ENCODE results near the gene P2RY8. TPM values are rescaled to one million over a fixed set of nuclear protein-coding genes. Genes with fewer than 3 reads are reported as not detected.

Gene P2RY8
- total and polyA plus RNA-seq, 7 donors: 0.79 to 4.1 (median 1.5) TPM

DNA sequence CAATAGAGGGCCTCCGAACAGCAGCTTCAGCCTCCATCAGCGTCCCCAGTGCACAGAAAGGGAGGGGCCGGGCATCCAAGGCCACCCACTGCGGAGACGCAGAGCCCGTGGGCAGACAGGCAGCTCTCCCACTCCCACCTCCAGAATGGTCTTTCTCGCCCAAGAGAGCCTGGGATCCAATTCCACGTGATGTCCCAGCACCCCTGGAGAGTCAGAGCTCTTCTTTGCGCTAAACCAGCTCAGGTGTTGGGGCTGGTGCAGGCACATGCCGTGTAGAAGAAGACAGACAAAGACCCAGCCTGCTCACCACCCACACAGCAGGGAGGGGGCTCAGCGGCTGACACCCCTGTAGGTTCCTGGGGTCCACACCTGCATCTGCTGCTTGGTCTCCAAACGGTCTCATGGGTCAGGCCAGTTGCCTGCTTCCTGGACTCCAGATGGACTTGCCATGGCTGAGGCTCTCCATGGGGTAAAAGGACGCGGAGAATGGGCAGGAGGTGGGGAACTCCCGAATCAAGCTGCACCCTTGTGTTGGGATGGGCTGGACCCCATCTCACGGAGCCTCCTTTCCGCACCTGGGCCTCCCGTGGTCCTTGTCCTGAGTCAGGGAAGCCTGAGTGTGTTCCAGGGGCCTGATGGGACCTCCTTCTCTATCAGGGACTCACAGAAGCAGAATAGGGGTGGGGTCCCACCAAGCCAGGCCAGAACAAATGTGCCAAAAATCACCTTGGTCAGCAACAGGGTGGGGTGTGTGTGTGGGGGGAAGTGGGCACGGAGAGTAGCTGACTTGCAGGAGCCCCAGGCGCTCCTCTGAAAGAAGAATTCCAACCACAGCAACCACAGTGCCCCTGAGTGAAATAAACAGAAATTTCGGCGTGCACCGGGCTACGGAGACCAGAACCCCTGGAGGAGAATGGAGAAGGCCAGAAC, 72.7 kb downstream of the P2RY8 start:
- no peak for ATAC-seq
- H3K4me1 ChIP-seq: no peaks in the 10 kb centered on the region

DNA sequence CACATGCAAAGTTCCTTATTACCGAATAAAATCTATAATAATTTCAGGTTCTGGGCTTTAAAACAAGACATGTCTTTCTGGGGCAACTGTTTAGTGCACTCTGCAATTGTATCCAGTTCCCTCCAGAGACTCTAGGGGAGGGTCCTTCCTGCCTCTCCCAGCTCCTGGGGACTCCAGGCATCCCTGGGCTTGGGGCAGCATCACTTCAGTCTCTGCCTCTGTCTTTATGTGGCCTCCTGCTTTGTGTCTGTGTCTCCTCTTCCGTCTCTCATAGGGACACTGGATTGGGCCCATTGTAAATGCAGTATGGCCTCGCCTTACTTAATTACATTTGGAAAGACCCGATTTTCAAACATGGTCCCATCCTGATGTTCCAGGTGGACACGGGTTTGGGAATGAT, 73.4 kb downstream of the P2RY8 start:
- H3K4me3 ChIP-seq: no peak overlapping the region
- H3K4me1 ChIP-seq: no peaks in the 10 kb centered on the region
- peak overlapping the region; percentile 60 for H3K27ac ChIP-seq
- ATAC-seq: no peak
- H3K36me3 ChIP-seq (ENCODE audit: insufficient read depth in 1 of 2, low read depth in 1 of 2): no peaks in the 10 kb centered on the region
- intact Hi-C loops (cut with DNase I): loop anchor here in 1 of 2 donors (10.0 kb wide), 1 partner anchor 111 kb away; no protein-coding TSS in a partner anchor
- TF ChIP-seq, protein P1, sequence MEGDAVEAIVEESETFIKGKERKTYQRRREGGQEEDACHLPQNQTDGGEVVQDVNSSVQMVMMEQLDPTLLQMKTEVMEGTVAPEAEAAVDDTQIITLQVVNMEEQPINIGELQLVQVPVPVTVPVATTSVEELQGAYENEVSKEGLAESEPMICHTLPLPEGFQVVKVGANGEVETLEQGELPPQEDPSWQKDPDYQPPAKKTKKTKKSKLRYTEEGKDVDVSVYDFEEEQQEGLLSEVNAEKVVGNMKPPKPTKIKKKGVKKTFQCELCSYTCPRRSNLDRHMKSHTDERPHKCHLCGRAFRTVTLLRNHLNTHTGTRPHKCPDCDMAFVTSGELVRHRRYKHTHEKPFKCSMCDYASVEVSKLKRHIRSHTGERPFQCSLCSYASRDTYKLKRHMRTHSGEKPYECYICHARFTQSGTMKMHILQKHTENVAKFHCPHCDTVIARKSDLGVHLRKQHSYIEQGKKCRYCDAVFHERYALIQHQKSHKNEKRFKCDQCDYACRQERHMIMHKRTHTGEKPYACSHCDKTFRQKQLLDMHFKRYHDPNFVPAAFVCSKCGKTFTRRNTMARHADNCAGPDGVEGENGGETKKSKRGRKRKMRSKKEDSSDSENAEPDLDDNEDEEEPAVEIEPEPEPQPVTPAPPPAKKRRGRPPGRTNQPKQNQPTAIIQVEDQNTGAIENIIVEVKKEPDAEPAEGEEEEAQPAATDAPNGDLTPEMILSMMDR (IDR thresholded peaks at IDR 0.05): no peak
- DNase-seq: no peak
- no peaks in the 10 kb centered on the region for H3K9me3 ChIP-seq
- H3K27me3 ChIP-seq (ENCODE audit: insufficient read depth in 3 of 3, low read length in 2 of 3): peaks cover 0 to 38% (median 4%) of the 10 kb centered on the region in 3 donors
- 70 to 89% (median 72%) methylated on average over 5 of the region's 5 CpGs for WGBS, 3 donors

More for the DNA sequence above, 72.7 kb downstream of the P2RY8 start:
- 70 to 73% (median 72%) methylated on average over 22 to 24 of the region's 24 CpGs for WGBS, 3 donors
- no peak for DNase-seq
- Histone ChIP-seq H3K27me3 (ENCODE audit: insufficient read depth in 3 of 3, low read length in 2 of 3) (peaks cover 0 to 40% (median 4%) of the 10 kb centered on the region in 3 donors), H3K36me3 (ENCODE audit: insufficient read depth in 1 of 2, low read depth in 1 of 2) (no peaks in the 10 kb centered on the region), H3K4me3 (no peak overlapping the region), H3K27ac (no peak overlapping the region), H3K9me3 (no peaks in the 10 kb centered on the region)
- intact Hi-C loops (cut with DNase I): loop anchor here in 1 of 2 donors (10.0 kb wide), 1 partner anchor 110 kb away; no protein-coding TSS in a partner anchor
- TF ChIP-seq, protein P1 (IDR thresholded peaks at IDR 0.05): no peak

DNA sequence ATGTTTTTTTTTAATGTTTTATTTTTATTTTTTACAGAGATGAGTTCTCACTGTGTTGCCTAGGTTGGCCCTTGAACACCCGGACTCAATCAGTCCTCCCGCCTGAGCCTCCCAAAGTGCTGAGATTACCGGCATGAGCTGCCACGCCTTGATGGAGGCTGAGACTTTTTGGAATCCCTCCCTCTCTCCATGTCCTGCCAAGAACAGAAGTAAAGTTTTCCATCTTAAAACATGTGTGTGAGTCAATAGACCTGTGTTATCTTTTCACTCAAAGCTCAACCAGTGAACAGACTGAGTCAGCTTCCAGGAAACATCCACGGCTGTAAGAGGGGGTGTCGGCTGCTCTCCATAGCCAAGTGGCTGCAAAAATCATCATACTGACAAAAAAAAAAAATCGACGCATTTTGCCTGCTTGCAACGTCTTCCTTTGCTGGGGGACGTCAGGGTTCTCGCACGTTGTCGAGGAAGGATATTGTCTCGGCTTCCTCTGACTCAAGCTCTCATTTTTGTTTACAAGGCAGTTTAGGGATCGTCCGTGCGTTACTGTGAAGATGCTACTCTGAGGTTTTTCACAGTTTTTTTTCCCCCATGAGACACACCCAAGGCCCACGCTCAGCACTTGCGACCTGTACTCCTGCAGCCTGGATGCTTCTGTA, 74.3 kb downstream of the P2RY8 start:
- peak in 3 of 4 donors; percentile 39 to 57 (median 54) for ATAC-seq
- intact Hi-C loops (cut with DNase I): loop anchor here in 1 of 2 donors (10.0 kb wide), 1 partner anchor 112 kb away; no protein-coding TSS in a partner anchor
- Histone ChIP-seq H3K4me1 (no peaks in the 10 kb centered on the region), H3K9me3 (no peaks in the 10 kb centered on the region), H3K4me3 (no peak overlapping the region), H3K27me3 (ENCODE audit: insufficient read depth in 3 of 3, low read length in 2 of 3) (peaks cover 0 to 38% (median 2%) of the 10 kb centered on the region in 3 donors), H3K27ac (peak overlapping the region; percentile 60), H3K36me3 (ENCODE audit: insufficient read depth in 1 of 2, low read depth in 1 of 2) (no peaks in the 10 kb centered on the region)
- TF ChIP-seq, protein P1 (IDR thresholded peaks at IDR 0.05): no peak
- WGBS, 3 donors: 58 to 63% (median 60%) methylated on average over 19 of the region's 19 CpGs
- no peak for DNase-seq

DNA sequence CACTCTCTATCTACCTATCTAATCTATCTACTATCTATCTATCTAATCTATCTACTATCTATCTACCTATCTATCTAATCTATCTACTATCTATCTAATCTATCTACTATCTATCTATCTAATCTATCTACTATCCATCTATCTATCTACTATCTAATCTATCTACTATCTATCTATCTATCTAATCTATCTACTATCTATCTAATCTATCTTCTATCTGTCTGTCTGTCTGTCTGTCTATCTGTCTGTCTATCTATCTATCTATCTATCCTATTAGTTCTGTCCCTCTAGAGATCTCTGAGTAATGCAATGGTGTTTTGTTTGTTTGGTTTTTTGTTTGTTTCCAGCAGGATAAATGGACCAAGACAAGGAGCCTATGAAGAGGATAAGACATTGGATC, 74.9 kb downstream of the P2RY8 start:
- H3K27me3 ChIP-seq (ENCODE audit: insufficient read depth in 3 of 3, low read length in 2 of 3): peaks cover 0 to 38% (median 2%) of the 10 kb centered on the region in 3 donors
- H3K4me1 ChIP-seq: no peaks in the 10 kb centered on the region
- ATAC-seq (no peak), DNase-seq (no peak)
- H3K4me3 ChIP-seq: no peak overlapping the region
- TF ChIP-seq, protein P1 (IDR thresholded peaks at IDR 0.05): no peak
- H3K27ac ChIP-seq: no peak overlapping the region
- no peaks in the 10 kb centered on the region for H3K36me3 ChIP-seq (ENCODE audit: insufficient read depth in 1 of 2, low read depth in 1 of 2)
- intact Hi-C loops (cut with DNase I): loop anchor here in 1 of 2 donors (10.0 kb wide), 1 partner anchor 113 kb away; no protein-coding TSS in a partner anchor
- no peaks in the 10 kb centered on the region for H3K9me3 ChIP-seq
